Skeletal muscle satellite cell (primary cell): Measurements from ENCODE around the gene PPM1J.

Experiments used
- H3K27me3 ChIP-seq: 2 replicates; pipeline ENCODE4 v1.7.0; 2013; ENCODE audit warnings: low read length; ENCODE audit not compliant: control insufficient read depth, insufficient read depth
- H3K36me3 ChIP-seq: 2 replicates; pipeline ENCODE4 v1.7.0; 2013; ENCODE audit warnings: mild to moderate bottlenecking, control low read depth, low read length; ENCODE audit not compliant: insufficient read depth
- H3K4me1 ChIP-seq: 2 replicates; pipeline ENCODE4 v1.7.0; 2013; ENCODE audit warnings: low read length; ENCODE audit not compliant: control insufficient read depth, insufficient read depth
- H3K4me2 ChIP-seq: 2 replicates; pipeline ENCODE4 v1.7.0; 2013; ENCODE audit warnings: mild to moderate bottlenecking, low read length
- H3K4me3 ChIP-seq: 2 replicates; pipeline ENCODE4 v1.7.0; 2013; ENCODE audit warnings: low read length
- H3K9ac ChIP-seq: 2 replicates; pipeline ENCODE4 v1.7.0; 2013; ENCODE audit warnings: mild to moderate bottlenecking, low read depth, low read length, moderate library complexity
- H3K9me3 ChIP-seq: replicated peaks from 2 replicates; pipeline ENCODE4 v1.7.0; 2013; ENCODE audit warnings: mild to moderate bottlenecking, control low read depth, low read length

PPM1J gene

DNA sequence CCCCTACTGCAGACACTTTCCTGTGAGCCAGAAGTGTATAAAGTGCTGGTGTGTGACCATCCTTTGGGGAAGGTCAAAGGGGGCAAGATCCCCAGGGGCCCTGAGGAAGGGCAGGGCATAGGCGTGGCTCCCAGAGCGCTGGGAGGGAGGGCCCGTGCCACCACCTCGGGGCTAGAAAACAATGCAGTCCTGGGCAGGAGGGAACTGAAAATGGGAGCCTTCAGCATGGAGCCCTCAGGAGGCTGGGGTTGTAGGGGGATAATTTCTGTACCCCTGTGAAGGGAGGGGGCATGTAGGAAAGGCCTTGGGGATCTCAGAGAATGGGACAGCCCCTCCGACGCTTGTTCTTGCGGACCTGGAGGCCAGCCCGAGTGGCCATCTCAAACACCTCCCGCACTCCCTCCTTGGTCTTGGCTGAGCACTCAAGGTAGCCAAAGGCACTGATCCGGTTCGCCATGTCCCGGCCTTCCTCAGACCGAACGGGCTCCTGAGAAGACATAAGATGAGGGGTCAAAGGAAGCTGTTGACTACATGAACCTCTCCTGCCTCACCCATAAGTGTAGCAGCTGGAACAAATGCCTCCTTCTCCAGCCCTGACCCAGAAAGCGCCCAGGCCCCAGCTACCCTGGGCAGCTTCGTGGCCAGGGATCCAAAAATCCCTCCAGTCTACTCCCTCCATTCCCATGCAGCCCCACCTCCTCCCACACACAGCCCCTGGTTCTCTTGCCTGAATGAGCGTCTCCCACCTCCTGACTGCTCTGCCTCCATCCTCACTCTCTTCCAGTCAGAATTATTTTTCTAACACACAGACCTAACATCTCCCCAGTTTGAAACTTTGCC, 13.7 kb downstream of the PPM1J start:
- Histone ChIP-seq H3K36me3 (peaks cover 58% of the 10 kb centered on the region), H3K4me2 (peak overlapping the region; percentile 78), H3K4me1 (peaks cover 50% of the 10 kb centered on the region), H3K4me3 (peak overlapping the region; percentile 41), H3K27me3 (no peaks in the 10 kb centered on the region), H3K9me3 (no peaks in the 10 kb centered on the region), H3K9ac (peak overlapping the region; percentile 54)

DNA sequence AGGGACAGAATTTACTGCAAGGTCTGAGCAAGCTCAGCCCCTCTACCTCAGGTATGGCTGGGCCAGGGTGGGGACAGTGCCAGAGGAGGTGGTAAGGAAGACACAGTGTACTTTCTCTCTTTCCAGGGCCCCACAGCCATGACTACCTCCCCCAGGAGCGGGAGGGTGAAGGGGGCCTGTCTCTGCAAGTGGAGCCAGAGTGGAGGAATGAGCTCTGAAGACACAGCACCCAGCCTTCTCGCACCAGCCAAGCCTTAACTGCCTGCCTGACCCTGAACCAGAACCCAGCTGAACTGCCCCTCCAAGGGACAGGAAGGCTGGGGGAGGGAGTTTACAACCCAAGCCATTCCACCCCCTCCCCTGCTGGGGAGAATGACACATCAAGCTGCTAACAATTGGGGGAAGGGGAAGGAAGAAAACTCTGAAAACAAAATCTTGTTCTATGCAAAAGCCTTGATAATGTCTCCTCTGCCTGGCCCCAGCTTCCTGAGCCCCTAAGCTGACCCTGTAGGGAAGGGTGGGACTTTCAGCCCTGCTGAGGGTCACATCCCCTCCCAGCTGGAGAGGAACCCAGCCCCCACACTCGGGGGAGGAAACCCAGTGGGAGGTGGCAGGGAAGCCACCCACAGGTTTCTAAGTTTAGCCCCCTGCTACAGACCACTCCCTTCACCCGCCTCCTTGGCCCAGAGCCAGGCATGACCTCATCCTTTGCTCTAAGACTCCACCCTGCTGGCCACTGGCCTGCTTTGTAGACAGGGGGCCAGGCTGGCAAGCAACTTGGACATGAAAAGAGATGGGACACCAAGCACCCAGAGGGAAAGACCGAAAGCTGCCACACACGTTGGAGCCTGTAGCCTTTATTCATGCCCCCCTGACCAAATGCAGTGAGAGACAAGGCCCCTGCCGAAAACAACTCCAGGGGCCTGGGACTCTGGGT, 14.6 kb downstream of the PPM1J start:
- Histone ChIP-seq H3K4me1 (peaks cover 50% of the 10 kb centered on the region), H3K36me3 (peaks cover 62% of the 10 kb centered on the region), H3K9ac (peak overlapping the region; percentile 54), H3K4me2 (peak overlapping the region; percentile 78), H3K27me3 (no peaks in the 10 kb centered on the region), H3K4me3 (peak overlapping the region; percentile 48), H3K9me3 (no peaks in the 10 kb centered on the region)

DNA sequence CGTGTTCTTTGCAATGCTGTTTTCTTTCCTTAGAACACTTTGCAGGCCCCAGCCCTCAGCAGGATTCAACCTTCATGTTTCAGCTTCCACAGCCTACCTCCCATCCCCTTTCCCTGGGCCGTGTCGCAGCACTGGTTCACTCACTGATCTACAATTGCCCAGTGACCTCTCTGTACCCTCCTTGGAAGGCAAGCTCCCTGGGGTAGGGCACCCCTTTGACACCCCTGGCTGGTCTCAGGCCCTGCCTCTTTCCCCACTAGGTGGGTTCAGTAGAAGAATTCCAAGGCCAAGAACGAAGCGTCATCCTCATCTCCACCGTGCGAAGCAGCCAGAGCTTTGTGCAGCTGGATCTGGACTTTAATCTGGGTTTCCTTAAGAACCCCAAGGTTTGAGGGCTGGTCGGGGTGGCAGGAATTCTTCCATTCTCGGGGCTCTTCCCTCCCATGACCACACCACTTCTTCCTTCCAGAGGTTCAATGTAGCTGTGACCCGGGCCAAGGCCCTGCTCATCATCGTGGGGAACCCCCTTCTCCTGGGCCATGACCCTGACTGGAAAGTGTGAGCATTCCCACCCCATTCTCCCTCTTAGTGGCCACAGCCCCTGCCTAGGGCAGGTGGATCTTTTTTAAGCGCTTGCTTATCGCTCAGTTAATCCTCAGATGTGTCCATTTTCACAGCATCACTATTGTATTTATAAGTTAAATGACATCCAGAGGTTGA, 15.5 kb downstream of the PPM1J start:
- Histone ChIP-seq H3K4me2 (no peak overlapping the region), H3K4me1 (peaks cover 43% of the 10 kb centered on the region), H3K36me3 (peaks cover 68% of the 10 kb centered on the region), H3K9ac (peak overlapping the region; percentile 47), H3K4me3 (no peak overlapping the region), H3K9me3 (no peaks in the 10 kb centered on the region), H3K27me3 (no peaks in the 10 kb centered on the region)

DNA sequence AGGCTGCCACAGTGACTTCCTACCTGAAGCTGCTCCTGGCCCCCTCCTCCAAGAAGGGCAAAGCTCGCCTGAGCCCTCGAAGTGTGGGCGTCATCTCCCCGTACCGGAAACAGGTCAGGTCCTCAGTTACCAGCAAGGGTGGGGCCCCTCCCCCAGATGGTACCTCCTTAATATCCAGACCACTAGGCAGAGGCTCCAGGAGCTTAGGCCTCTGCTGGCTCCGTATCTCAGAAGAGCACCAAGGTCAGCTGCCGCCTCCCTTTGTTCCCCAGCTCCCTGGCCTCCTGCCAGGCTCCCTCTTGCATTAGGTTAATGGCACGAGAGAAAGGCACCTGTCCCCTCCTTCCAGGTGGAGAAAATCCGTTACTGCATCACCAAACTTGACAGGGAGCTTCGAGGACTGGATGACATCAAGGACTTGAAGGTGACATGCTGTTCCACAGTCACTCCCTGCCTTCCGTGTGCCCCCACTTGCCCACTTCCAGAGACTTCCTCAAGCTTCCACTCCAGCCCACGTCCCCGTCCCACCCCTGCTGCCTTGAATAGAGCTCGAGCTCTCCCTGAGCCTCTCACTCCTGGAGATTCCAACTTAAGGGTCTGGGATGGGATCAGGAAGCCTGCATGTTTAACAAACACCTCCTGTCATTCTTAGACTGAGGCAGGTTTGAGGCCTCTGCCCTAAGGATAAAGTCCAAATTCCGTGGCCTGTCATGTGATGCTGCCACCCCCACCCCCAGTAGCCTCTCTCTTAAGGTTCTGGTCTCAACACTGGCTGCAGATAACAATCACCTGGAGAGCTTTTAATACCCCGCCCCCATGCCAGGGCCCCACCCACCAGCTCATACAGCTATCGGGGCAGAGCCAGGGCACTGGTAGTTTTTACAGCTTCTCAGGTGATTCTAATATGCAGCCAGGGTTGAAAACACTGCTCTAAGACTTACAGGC, 16.5 kb downstream of the PPM1J start:
- Histone ChIP-seq H3K4me2 (no peak overlapping the region), H3K27me3 (no peaks in the 10 kb centered on the region), H3K9ac (no peak overlapping the region), H3K9me3 (no peaks in the 10 kb centered on the region), H3K4me3 (no peak overlapping the region), H3K4me1 (peaks cover 34% of the 10 kb centered on the region), H3K36me3 (peaks cover 64% of the 10 kb centered on the region)

DNA sequence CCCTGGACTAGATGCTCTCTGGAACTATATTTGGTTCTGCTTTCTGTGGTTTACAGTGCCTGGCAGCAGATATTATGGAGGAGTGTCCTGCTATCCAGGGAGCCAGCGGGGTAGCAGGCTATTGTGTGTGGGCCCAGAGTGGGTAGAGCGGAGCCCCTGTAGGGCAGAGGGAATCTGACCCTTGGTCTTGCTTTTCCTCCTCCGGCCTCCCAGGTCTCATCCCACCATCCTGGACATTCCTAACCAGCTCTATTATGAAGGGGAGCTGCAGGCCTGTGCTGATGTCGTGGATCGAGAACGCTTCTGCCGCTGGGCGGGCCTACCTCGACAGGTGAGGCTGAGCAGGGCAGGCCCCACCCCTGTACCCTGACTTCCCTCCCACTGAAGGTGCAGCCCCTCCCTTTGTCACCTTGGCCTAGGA, 17.3 kb downstream of the PPM1J start:
- Histone ChIP-seq H3K4me2 (no peak overlapping the region), H3K9ac (no peak overlapping the region), H3K36me3 (peaks cover 62% of the 10 kb centered on the region), H3K9me3 (no peaks in the 10 kb centered on the region), H3K4me1 (peaks cover 31% of the 10 kb centered on the region), H3K27me3 (no peaks in the 10 kb centered on the region), H3K4me3 (no peak overlapping the region)

DNA sequence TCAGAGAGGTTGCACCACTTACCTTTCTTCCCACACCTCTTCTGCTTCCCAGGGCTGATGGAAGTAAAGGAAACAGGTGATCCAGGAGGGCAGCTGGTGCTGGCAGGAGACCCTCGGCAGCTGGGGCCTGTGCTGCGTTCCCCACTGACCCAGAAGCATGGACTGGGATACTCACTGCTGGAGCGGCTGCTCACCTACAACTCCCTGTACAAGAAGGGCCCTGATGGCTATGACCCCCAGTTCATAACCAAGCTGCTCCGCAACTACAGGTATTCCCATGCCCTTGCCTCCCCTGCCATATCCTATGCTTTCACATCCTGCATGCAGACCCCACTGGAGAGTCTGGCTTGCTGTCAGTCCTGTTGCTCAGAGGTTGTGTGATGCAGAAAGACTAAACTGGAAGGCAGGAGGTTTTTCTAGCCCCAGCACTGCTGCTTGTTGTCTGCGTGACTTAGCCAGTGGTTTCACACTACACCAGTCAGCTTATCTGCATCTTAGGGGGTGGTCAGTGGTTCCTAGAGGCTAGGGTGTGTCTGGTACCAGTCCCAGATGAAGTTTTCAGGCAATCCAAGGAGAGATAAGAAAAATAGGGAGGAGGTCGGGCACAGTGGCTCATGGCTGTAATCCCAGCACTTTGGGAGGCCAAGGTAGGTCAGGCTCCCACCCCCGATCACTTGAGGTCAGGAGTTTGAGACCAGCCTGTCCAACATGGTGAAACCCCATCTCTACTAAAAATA, 18.4 kb downstream of the PPM1J start:
- Histone ChIP-seq H3K9ac (no peak overlapping the region), H3K4me1 (peaks cover 20% of the 10 kb centered on the region), H3K36me3 (peaks cover 56% of the 10 kb centered on the region), H3K4me3 (no peak overlapping the region), H3K9me3 (no peaks in the 10 kb centered on the region), H3K4me2 (no peak overlapping the region), H3K27me3 (no peaks in the 10 kb centered on the region)

DNA sequence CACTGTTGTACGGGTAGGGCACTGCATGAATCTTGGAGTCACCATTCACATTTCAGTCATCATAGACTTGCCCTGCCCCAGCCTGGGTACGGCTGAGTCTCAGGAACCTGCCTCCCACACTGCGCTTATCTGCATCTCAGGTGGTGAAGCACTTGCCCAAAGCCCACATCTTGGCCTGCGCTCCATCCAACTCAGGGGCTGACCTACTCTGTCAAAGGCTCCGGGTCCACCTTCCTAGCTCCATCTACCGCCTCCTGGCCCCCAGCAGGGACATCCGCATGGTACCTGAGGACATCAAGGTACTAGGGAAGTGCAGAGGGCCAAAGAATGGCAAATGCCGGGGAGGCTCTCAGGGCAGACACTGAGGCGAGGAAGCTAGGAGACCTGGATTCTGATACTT, 19.9 kb downstream of the PPM1J start:
- peaks cover 47% of the 10 kb centered on the region for H3K36me3 ChIP-seq

DNA sequence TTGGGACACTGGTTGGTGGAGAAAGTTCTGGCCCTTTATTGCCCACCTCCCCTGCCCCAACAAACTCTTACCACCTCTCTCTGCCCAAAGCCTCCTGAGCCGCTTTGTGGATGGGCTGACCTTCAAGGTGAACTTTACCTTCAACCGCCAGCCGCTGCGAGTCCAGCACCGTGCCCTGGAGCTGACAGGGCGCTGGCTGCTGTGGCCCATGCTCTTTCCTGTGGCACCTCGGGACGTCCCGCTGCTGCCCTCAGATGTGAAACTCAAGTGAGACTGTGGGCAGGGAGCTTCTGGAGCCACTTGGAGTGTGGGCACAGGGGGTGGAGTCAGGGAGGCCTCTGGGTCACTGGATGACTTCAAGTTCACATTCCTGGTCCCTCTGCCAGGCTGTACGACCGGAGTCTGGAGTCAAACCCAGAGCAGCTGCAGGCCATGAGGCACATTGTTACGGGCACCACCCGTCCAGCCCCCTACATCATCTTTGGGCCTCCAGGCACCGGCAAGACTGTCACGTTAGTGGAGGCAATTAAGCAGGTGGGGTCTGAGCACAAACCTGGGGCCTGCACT, 20.7 kb downstream of the PPM1J start:
- Histone ChIP-seq H3K4me2 (no peak overlapping the region), H3K9ac (no peak overlapping the region), H3K36me3 (peaks cover 45% of the 10 kb centered on the region), H3K9me3 (no peaks in the 10 kb centered on the region), H3K4me3 (no peak overlapping the region), H3K4me1 (no peaks in the 10 kb centered on the region), H3K27me3 (no peaks in the 10 kb centered on the region)

More for the DNA sequence above, 19.9 kb downstream of the PPM1J start:
- peaks cover 6% of the 10 kb centered on the region for H3K4me1 ChIP-seq
- H3K4me2 ChIP-seq = no peak overlapping the region
- no peak overlapping the region for H3K4me3 ChIP-seq
- H3K9me3 ChIP-seq = no peaks in the 10 kb centered on the region
- H3K27me3 ChIP-seq = no peaks in the 10 kb centered on the region
- H3K9ac ChIP-seq = no peak overlapping the region

GRCh38 chr1:112693821-112694220, 21.3 kb downstream of the PPM1J start:
- no peak overlapping the region for H3K4me3 ChIP-seq
- no peak overlapping the region for H3K4me2 ChIP-seq
- H3K27me3 ChIP-seq = no peaks in the 10 kb centered on the region
- H3K9ac ChIP-seq = no peak overlapping the region
- H3K4me1 ChIP-seq = no peaks in the 10 kb centered on the region
- H3K9me3 ChIP-seq = no peaks in the 10 kb centered on the region
- H3K36me3 ChIP-seq = peaks cover 46% of the 10 kb centered on the region

- Histone ChIP-seq H3K9me3 (no peaks in the 10 kb centered on the region), H3K36me3 (peaks cover 39% of the 10 kb centered on the region), H3K4me3 (no peak overlapping the region), H3K4me2 (no peak overlapping the region), H3K9ac (no peak overlapping the region), H3K4me1 (no peaks in the 10 kb centered on the region), H3K27me3 (no peaks in the 10 kb centered on the region)
Observed at GRCh38 chr1:112692681-112693080, 22.5 kb downstream of the PPM1J start.
